ENCODE results near the gene CCDC137. TPM values are rescaled to one million over a fixed set of nuclear protein-coding genes. Genes with fewer than 3 reads are reported as not detected.
A peak's percentile ranks its signal among the peaks of the same experiment; 100 is the strongest.

The CCDC137 gene
- total RNA-seq, 1 experiment from 2014 or later, result 60.4 TPM

GRCh38 chr17:81701288-81702071 is 34.9 kb downstream of the CCDC137 start:
- peak; percentile 42 for DNase-seq (ENCODE audit: low read depth)

GRCh38 chr17:81702934-81703746 is 36.6 kb downstream of the CCDC137 start, which contains the start of gene MRPL12:
Gene MRPL12, plus strand, starts transcription at chr17:81703367. Its CDS starts 135 bp downstream, at chr17:81703502.
- DNase-seq (ENCODE audit: low read depth), result peak; percentile 97

- no peak for DNase-seq (ENCODE audit: low read depth)
Observed at GRCh38 chr17:81703747-81704654, 37.5 kb downstream of the CCDC137 start.

GRCh38 chr17:81705518-81706231 is 39.1 kb downstream of the CCDC137 start:
- no peak for DNase-seq (ENCODE audit: low read depth)

GRCh38 chr17:81706232-81706611 is 39.7 kb downstream of the CCDC137 start:
- no peak for DNase-seq (ENCODE audit: low read depth)

GRCh38 chr17:81706757-81707624 is 40.5 kb downstream of the CCDC137 start:
- DNase-seq (ENCODE audit: low read depth), result no peak

GRCh38 chr17:81707725-81708646 is 41.4 kb downstream of the CCDC137 start:
- DNase-seq (ENCODE audit: low read depth), result no peak

- no peak for DNase-seq (ENCODE audit: low read depth)
Observed at GRCh38 chr17:81708739-81709185, 42.2 kb downstream of the CCDC137 start.

GRCh38 chr17:81710514-81711308 is 44.2 kb downstream of the CCDC137 start:
- DNase-seq (ENCODE audit: low read depth), result peak; percentile 41

GRCh38 chr17:81711814-81712467 is 45.4 kb downstream of the CCDC137 start, which contains the start of gene SLC25A10:
Gene SLC25A10, plus strand, starts transcription at chr17:81712284. Its CDS starts 143 bp downstream, at chr17:81712427.
- DNase-seq (ENCODE audit: low read depth), result peak; percentile 91

GRCh38 chr17:81712468-81713003 is 46.0 kb downstream of the CCDC137 start:
- DNase-seq (ENCODE audit: low read depth), result peak; percentile 60

- no peak for DNase-seq (ENCODE audit: low read depth)
Observed at GRCh38 chr17:81713004-81713555, 46.5 kb downstream of the CCDC137 start.

- no peak for DNase-seq (ENCODE audit: low read depth)
Observed at GRCh38 chr17:81713556-81714411, 47.2 kb downstream of the CCDC137 start.

- no peak for DNase-seq (ENCODE audit: low read depth)
Observed at GRCh38 chr17:81714412-81715106, 48.0 kb downstream of the CCDC137 start.
